ENCODE data around the gene CASTOR1. TPM values are rescaled to one million over a fixed set of nuclear protein-coding genes. Genes with fewer than 3 reads are reported as not detected.

Gene CASTOR1
- total RNA-seq, 3 donors from 2014 or later = 1.1 to 2.9 (median 2.4) TPM

DNA sequence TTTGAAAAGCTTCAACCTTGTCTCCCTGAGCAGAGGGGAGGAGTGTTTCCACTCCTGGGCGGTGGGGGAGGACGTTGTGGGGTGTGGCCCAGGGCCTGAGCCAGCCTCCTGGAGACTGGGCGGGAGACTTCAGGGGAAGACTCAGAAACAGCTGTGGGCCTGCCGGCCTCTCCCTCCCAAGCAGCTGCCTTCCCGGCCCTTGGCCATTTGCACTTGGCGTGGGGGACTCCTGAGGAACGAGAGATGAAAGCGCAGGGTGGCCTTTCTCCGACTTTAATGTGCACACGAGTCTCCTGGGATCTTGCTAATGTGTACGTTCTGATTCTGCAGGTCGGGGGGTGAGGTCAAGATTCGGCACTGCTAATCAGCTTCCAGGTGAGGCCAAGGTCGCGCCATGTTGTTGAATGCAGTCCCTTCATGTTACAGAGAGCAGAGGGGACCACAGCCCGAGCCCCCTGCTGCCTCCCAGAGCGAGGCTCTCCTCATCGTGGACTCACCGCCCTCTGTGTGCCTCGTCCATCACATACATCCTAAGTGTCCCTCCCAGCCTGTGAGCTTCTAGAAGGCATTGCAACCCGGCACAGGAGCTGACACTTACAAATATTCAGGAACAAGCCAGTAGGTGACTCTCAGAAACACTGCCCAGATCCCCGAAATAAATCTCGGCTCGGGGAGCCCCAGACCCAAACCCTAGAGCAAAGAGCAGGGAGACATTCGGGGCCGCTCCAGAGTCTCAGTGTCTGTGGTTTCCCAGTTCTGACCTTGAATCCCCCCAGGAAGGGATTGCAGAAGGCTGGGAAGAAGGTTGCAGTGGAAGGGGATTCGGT, 50.4 kb downstream of the CASTOR1 start:
- peaks cover 9% of the 10 kb centered on the region for H3K4me1 Mint-ChIP-seq (ENCODE audit: low read depth)
- no peaks in the 10 kb centered on the region for H3K9me3 Mint-ChIP-seq
- H3K4me3 Mint-ChIP-seq = no peak overlapping the region
- no peaks in the 10 kb centered on the region for H3K27me3 Mint-ChIP-seq (ENCODE audit: low read depth)
- DNase-seq (no peak), ATAC-seq (no peak)
- H3K36me3 Mint-ChIP-seq (ENCODE audit: insufficient read depth) = peaks cover 13% of the 10 kb centered on the region

DNA sequence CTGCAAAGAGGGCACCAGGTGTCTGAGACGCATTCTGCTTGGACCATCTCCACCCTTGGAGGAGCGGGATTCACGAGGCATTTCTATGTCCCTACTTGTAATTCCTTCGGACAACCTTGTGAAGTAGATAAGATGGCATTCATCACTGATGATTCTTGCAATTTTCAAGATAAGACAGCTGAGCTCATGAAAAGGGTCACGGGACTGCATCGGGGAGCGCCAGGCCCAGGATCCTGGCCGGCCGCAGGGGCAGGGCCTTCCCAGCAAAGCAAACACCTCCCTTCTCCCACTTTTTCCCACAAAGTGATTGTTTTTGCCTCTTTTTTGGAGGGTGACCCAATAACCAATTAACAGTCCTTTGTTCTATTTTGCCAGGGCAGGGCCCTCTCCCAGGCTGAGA, 51.2 kb downstream of the CASTOR1 start:
- Mint-ChIP-seq H3K27me3 (ENCODE audit: low read depth) (no peaks in the 10 kb centered on the region), H3K36me3 (ENCODE audit: insufficient read depth) (peaks cover 8% of the 10 kb centered on the region), H3K9me3 (no peaks in the 10 kb centered on the region), H3K4me1 (ENCODE audit: low read depth) (peaks cover 6% of the 10 kb centered on the region), H3K4me3 (no peak overlapping the region)
- DNase-seq (no peak), ATAC-seq (no peak)

DNA sequence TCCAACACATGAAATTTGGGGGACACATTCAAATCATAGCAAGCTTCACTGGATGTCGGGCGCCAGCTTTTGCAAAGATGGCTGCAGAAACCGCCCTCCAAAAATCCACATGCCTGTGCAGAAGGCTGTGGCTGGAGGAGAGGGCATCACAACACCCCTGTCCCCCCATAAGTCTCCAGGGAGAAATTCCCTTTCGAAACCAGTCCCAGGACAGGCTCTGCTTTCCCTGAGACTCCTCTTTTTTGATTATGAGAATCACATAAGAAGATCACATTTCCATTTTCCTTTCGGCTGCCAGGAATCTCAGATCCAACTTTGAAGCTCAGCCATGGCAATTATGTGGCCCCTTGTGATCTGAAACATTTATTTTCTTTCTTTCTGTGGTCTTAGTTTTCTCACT, 52.4 kb downstream of the CASTOR1 start:
- Mint-ChIP-seq H3K36me3 (ENCODE audit: insufficient read depth) (peaks cover 2% of the 10 kb centered on the region), H3K4me3 (no peak overlapping the region), H3K27me3 (ENCODE audit: low read depth) (no peaks in the 10 kb centered on the region), H3K9me3 (no peaks in the 10 kb centered on the region), H3K4me1 (ENCODE audit: low read depth) (peaks cover 3% of the 10 kb centered on the region)
- no peak for DNase-seq
- ATAC-seq = no peak

DNA sequence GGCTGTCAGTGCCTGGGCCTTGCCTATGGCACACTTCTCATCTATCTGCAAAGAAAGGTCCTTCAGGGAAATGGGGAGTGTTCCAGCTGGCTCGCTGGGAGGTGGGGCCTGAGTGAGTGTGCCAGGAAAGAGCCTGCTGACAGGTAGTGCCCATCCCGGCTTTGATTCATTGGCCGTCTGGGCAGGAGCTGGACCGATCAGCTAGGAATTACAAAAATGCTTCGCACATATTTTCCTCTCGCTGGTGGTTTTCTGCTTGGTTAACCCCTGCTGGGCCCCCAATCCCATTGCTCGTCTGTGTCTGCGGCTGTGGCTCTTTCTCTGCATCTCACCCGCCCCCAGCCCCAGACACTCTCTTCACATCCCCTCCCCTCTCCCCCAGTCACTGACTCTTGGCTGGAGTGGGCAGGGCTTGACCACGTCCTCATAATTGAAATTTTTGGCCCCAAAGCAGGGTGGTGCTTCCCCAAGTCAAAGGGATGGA, 53.6 kb downstream of the CASTOR1 start:
- Mint-ChIP-seq H3K4me1 (ENCODE audit: low read depth) (no peaks in the 10 kb centered on the region), H3K27me3 (ENCODE audit: low read depth) (no peaks in the 10 kb centered on the region), H3K36me3 (ENCODE audit: insufficient read depth) (peaks cover 2% of the 10 kb centered on the region), H3K4me3 (no peak overlapping the region), H3K9me3 (no peaks in the 10 kb centered on the region)
- DNase-seq (no peak), ATAC-seq (no peak)

Other genes starting within 250 kb of the CASTOR1 start
- gene HORMAD2, start 209.0 kb downstream of the CASTOR1 start, total RNA-seq = not detected
- 100 to 1,000 TPM; 226 to 440 (median 307) TPM for gene LIF, start 42.7 kb downstream of the CASTOR1 start, total RNA-seq
- 10 to 100 TPM; 18.4 to 30.7 (median 22.2) TPM for gene OSM, start 22.7 kb downstream of the CASTOR1 start, total RNA-seq
- 10 to 100 TPM; 12.6 to 16.4 (median 14.0) TPM for gene TBC1D10A, start 37.4 kb upstream of the CASTOR1 start, total RNA-seq
- gene SF3A1, start 67.4 kb upstream of the CASTOR1 start, total RNA-seq = 100 to 1,000 TPM; 315 to 335 (median 324) TPM
- gene CCDC157, start 67.5 kb upstream of the CASTOR1 start, total RNA-seq = 1 to 10 TPM; 2.3 to 3.0 (median 2.6) TPM
- 1 to 10 TPM; 3.9 to 5.1 (median 4.4) TPM for gene RNF215, start 97.9 kb upstream of the CASTOR1 start, total RNA-seq
- 10 to 100 TPM; 10.4 to 13.2 (median 12.5) TPM for gene SEC14L2, start 107.5 kb upstream of the CASTOR1 start, total RNA-seq
- 100 to 1,000 TPM in 1 of 3 donors, 10 to 100 TPM in 2; 97.0 to 113 (median 99.9) TPM for gene MTFP1, start 136.3 kb upstream of the CASTOR1 start, total RNA-seq
- not detected for gene SEC14L3, start 182.5 kb upstream of the CASTOR1 start, total RNA-seq
- gene SEC14L4, start 216.2 kb upstream of the CASTOR1 start, total RNA-seq = under 1 TPM in 1 of 3 donors, not detected in 2; 0.16 TPM